HG03565 (cell line): ENCODE results near the gene RAB8A.
"Not testable (repeated sequence)": the region's sequence is repeated elsewhere in the genome, so short reads cannot be mapped to it uniquely, and the experiment has no call there.

Source experiments
- ATAC-seq: cut with Tn5 transposase; IDR thresholded peaks from one replicate; pipeline ENCODE4 v1.9.1; 2021; ENCODE audit warnings: mild to moderate bottlenecking, moderate library complexity; ENCODE audit not compliant: unreplicated experiment

The RAB8A gene

DNA sequence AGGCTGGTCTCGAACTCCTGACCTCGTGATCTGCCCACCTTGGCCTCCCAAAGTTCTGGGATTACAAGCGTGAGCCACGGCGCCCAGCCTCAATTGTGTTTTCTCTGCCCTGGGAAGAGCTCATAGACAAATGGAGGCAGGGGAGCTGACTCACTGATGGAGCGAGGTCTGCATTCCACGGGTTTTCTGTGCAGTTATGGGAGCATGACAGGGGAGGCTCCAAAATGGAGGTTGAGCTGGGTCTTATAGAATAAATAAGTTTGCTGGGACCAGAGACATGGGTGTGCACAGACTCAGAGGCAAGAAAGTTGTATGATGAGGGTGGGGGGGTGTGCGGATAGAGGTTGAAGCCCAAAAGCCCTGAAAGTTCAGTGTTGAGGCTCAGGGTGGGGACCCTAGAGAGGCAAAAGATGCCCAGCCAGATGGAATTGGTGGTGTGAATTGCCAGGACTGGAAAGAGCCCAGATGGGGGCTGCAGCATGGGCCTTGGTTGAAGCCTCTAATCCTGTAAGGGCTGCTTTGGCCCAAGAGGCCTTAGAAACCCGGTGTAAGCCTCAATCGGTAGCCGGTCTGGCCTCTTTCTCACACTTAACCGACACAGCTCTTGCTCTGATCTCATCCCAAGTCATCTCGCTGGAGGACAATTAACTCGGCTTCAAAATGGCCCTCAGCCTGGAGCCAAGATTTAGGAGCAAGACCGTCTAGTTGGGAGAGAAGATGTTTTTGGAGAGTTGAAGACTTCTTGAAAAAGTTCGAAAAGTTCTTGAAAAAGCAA is 33.5 kb upstream of the RAB8A start:
- no peak for ATAC-seq

DNA sequence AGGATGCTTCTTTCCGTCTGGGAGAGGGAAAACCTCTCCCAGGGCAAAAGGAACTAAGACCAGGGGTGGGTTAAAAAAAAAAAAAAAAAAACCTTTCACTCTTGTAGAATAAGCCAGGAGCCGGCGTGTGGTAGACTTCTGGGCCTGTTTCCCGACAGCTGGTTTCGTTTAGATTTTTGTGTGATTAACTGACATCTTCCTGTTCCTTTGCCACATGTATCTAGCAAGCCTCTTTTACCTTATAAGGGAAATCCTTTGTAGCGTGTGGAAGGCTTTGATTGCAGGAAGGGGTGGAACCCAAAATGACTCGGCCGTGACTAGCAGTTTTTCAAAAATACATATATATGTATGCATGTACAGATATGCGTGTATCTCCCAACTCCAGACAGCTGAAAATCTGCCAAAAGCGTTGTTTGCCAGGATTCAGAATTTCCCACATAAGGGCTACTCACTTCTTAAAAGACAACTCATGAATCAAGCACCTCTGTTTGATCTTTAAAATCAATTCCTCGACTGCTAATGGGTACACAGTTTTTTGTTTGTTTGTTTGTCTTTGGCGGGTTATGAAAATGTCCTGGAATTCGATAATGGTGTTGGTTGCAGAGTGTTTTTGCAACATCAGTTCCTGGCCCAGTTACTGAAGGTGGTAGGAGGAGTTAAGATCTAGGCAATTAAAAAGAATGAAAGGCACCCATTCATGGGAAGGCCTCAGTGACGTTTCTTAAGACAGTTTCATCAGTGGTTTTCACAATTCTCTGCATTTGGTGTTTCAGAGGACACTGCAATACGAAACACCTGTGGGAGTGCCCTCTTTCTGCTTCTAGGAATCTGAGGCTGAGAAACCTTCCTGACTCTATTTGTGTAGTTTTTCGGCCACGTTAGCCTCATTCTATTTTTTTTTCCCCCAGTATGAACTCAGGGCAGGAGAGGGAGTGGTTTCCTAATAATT is 32.7 kb upstream of the RAB8A start:
- ATAC-seq, result no peak

GRCh38 chr19:16084067-16084685 is 27.5 kb upstream of the RAB8A start:
- no peak for ATAC-seq

GRCh38 chr19:16085115-16085514 is 26.6 kb upstream of the RAB8A start:
- no peak for ATAC-seq

DNA sequence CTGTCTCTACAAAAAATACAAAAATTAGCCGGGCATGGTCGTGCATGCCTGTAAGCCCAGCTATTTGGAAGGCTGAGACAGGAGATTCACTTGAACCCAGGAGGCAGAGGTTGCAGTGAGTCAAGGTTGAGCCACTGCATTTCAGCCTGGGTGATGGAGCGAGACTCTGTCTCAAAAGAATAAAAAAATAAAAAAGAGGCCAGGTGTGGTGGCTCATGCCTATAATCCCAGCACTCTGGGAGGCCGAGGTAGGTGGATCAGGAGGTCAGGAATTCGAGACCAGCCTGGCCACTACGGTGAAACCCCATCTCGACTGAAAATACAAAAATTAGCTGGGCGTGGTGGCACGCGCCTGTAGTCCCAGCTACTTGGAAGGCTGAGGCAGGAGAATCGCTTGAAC is 24.3 kb upstream of the RAB8A start:
- ATAC-seq, result not testable (repeated sequence)

- no peak for ATAC-seq
These were observed 23.7 kb upstream of the RAB8A start for GRCh38 chr19:16087940-16088339.

DNA sequence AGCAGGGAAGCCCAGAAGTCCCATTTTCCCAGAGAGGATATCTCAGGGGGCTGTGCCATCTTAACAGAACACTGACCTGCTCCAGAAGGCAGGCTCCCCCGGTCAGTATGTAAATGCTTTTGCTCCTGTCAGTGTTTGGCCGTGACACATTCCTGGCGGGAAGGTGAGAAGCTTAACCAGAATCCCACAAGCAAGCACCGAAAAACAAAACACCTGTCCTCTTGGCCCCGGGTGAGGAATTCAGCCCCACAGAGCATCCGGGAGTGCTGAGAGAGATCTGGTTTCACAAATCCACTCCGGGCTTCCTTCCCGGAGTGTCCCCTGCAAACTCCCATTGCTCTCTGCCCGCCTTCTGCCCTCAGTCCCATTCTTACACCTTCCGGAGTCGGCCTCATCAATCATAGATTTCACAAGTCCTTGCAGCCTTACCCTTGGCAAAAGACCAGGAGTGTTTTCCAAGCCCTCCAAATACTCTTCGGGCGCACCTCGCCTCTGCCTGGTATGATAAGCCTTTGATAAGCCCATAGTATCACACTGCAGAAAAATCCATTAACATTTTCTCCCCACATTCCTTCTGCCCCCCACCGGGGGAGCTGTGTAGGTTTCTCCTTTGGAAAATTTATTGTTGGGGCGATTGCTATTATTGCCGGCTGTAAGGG is 23.2 kb upstream of the RAB8A start:
- ATAC-seq, result no peak

GRCh38 chr19:16089010-16089846 is 22.5 kb upstream of the RAB8A start:
- ATAC-seq, result no peak

DNA sequence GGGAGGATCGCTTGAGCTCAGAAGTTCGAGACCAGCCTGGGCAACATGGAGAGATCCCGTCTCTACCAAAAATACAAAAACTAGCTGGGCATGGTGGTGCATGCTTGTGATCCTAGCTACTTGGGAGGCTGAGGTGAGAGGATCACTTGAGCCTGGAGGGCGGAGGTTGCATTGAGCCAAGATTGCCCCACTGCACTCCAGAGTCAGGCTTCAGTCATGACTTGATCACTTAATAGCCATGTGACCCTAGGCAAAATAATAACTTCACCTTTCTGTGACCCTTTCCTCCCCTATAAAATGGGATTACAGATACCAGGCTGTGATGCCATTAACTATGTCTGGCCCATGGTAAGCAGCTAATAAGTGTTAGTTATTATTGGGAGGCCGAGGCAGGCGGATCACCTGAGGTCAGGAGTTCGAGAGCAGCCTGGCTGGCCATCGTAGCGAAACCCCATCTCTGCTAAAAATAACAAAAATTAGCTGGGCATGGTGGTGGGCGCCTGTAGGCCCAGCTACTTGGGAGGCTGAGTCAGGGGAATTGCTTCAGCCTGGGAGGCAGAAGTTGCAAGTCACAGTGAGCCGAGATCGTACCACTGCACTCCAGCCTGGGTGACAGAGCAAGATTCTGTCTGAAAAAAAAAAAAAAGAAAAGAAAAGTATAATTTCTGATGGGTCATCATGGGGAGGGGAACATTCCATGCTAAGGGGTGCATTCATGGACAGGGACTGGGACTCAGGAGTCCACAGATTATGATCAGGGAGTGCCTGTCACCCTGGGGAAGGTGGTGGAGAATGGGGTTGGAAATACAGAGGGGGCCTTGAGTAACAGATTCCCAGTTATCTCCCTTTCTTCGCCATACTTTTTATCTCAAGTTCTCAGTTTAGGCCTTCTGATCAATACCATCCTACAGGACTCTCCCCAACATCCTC is 19.9 kb upstream of the RAB8A start:
- no peak for ATAC-seq

DNA sequence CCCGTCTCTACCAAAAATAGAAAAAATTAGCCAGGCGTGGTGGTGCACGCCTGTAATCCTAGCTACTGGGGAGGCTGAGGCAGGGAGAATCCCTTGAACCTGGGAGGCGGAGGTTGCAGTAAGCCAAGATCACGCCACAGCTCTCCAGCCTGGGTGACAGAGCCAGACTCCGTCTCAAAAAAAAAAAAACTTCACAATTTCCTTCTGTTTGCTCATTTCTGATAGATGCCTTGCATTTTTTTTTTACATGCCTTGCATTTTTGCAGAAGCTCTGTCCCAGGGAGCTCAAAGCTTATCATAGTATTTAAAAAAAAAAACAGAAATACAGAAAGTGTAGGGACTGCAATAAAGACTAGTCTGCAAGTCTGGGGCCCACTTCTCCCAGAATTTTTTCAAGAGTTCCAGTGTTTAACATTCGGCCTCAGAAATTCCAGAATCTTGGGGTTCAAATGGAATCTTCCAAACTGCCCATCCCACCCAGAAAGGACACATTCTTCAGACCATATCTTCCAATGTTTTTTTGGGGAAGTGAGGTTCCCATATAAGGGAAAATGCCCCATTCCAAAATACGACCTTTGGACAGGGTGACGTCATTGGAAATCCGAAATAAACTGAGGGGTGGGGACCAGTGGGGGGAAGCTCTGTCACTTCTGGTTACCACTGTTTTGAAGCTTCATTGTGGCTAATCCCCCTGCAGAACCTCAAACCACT is 17.2 kb upstream of the RAB8A start:
- no peak for ATAC-seq

DNA sequence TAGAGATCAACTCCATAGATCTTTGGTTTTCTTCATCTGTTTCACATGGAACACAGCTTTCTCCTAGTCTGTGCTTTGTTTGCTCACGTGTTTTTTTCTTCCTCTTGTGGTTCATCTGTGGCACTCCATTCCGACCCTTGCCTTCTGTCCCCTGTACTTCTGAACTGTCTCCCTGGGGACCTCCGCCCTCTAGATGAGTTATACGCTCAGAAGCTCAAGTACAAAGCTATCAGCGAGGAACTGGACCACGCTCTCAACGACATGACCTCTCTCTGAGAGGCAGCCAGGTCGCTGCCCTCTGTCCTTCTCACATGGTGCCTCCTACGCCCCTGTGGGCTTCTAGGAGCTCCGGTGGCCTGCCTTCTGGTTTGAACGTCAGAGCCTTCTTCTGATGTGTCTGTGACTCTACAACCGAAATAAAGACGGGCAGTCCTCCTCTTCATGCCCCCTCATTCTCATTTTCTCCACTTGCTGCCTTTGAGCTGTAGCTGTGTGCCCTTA is 16.6 kb upstream of the RAB8A start:
- ATAC-seq, result no peak

- ATAC-seq, result no peak
These were observed 15.3 kb upstream of the RAB8A start for GRCh38 chr19:16096280-16096855.

- no peak for ATAC-seq
These were observed 13.3 kb upstream of the RAB8A start for GRCh38 chr19:16098416-16098768.

DNA sequence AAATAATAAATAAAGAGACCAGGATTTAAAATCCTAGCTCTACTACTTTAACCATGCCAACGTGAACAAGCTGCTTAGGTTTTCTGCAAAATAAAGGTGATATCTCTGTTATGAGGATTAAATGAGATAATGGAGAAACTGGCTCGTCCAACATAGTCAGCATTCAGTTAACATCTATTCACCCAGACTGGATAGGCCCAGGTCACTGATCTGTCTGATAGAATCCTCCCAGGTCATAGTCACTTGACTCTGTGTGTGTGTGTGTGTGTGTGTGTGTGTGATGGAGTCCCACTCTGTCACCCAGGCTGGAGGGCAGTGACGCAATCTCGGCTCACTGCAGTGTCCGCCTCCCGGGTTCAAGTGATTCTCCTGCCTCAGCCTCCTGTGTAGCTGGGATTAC is 12.9 kb upstream of the RAB8A start:
- no peak for ATAC-seq

- not testable (repeated sequence) for ATAC-seq
These were observed 12.2 kb upstream of the RAB8A start for GRCh38 chr19:16099314-16099965.

GRCh38 chr19:16100524-16100923 is 11.2 kb upstream of the RAB8A start:
- no peak for ATAC-seq

- ATAC-seq, result no peak
These were observed 7.0 kb upstream of the RAB8A start for GRCh38 chr19:16104722-16105121.
